ENCODE measurements around the gene PAX3. TPM values are rescaled to one million over a fixed set of nuclear protein-coding genes. Genes with fewer than 3 reads are reported as not detected.

Gene PAX3
- total and polyA plus RNA-seq, 2 experiments from 2014 or later, result 8.0 to 19.3 TPM

GRCh38 chr2:222193328-222193983 is 105.3 kb downstream of the PAX3 start:
- no peak for TF ChIP-seq CTCF (IDR thresholded peaks at IDR 0.05; ENCODE audit: low read depth, low read length)
- Histone ChIP-seq H3K9me3 (ENCODE audit: low read depth) (no peaks in the 10 kb centered on the region), H3K27me3 (no peaks in the 10 kb centered on the region), H3K4me3 (no peak overlapping the region), H3K27ac (peak overlapping the region; percentile 45), H3K4me1 (ENCODE audit: low read depth) (peaks cover 34% of the 10 kb centered on the region), H3K36me3 (no peaks in the 10 kb centered on the region)
- DNase-seq (ENCODE audit: low read depth in 1 of 2, low spot score in 1 of 2), result peak in 1 of 2 donors; percentile 15

DNA sequence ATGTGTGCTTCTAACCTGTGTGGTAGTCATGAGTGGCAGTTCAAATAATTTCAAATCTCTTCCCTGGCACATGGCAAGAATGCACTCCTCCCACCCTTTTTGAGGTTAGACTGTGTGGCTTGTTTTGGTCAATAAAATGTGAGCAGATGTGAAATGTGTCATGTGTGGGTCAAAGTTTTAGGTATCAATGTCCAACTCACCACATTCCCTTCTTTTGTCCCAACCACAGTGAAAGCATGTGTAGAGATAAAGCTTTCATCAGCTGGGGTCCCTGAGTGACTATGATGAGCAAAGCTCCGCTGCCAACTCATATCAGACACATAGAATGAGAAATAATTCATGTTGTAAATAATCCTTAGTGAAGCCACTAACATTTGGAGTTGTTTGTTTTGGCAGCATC is 118.2 kb downstream of the PAX3 start:
- H3K36me3 ChIP-seq, result no peaks in the 10 kb centered on the region
- no peak overlapping the region for H3K27ac ChIP-seq
- DNase-seq (ENCODE audit: low read depth in 1 of 2, low spot score in 1 of 2), result no peak
- no peak overlapping the region for H3K4me3 ChIP-seq
- no peaks in the 10 kb centered on the region for H3K9me3 ChIP-seq (ENCODE audit: low read depth)
- H3K4me1 ChIP-seq (ENCODE audit: low read depth), result peaks cover 8% of the 10 kb centered on the region
- no peak for TF ChIP-seq CTCF (IDR thresholded peaks at IDR 0.05; ENCODE audit: low read depth, low read length)
- H3K27me3 ChIP-seq, result no peaks in the 10 kb centered on the region

GRCh38 chr2:222179592-222179991 is 119.2 kb downstream of the PAX3 start:
- Histone ChIP-seq H3K36me3 (no peaks in the 10 kb centered on the region), H3K27me3 (no peaks in the 10 kb centered on the region), H3K27ac (no peak overlapping the region), H3K4me1 (ENCODE audit: low read depth) (peaks cover 10% of the 10 kb centered on the region), H3K9me3 (ENCODE audit: low read depth) (no peaks in the 10 kb centered on the region), H3K4me3 (no peak overlapping the region)
- DNase-seq (ENCODE audit: low read depth in 1 of 2, low spot score in 1 of 2), result peak in 1 of 2 donors; percentile 54
- no peak for TF ChIP-seq CTCF (IDR thresholded peaks at IDR 0.05; ENCODE audit: low read depth, low read length)

DNA sequence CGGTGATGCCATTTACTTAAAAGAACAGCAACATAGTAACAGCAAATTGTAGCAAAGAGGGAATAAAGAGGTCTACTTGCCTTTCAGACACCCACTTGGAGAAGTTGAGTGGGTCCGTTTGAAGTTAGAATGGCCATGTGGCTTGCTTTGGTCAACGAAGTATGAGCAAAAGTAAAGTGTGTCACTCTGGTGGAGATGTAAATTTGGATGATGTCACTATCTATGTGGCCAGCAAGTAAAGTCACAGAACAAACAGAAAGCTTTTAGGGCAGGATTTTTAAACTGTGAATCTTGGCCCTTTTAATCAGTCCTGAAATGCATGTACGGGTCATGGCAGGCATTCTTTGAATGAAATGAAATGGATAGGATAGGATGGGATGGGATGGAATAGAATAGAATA is 120.3 kb downstream of the PAX3 start:
- no peak for DNase-seq (ENCODE audit: low read depth in 1 of 2, low spot score in 1 of 2)
- H3K9me3 ChIP-seq (ENCODE audit: low read depth), result no peaks in the 10 kb centered on the region
- no peak overlapping the region for H3K4me3 ChIP-seq
- H3K36me3 ChIP-seq, result no peaks in the 10 kb centered on the region
- no peak overlapping the region for H3K27ac ChIP-seq
- no peaks in the 10 kb centered on the region for H3K27me3 ChIP-seq
- H3K4me1 ChIP-seq (ENCODE audit: low read depth), result peaks cover 22% of the 10 kb centered on the region
- TF ChIP-seq CTCF (IDR thresholded peaks at IDR 0.05; ENCODE audit: low read depth, low read length), result no peak

- no peak for TF ChIP-seq CTCF (IDR thresholded peaks at IDR 0.05; ENCODE audit: low read depth, low read length)
- peaks cover 24% of the 10 kb centered on the region for H3K4me1 ChIP-seq (ENCODE audit: low read depth)
- H3K27ac ChIP-seq, result no peak overlapping the region
- no peaks in the 10 kb centered on the region for H3K9me3 ChIP-seq (ENCODE audit: low read depth)
- no peaks in the 10 kb centered on the region for H3K27me3 ChIP-seq
- H3K36me3 ChIP-seq, result no peaks in the 10 kb centered on the region
- DNase-seq (ENCODE audit: low read depth in 1 of 2, low spot score in 1 of 2), result no peak
- no peak overlapping the region for H3K4me3 ChIP-seq
Observed at GRCh38 chr2:222176890-222177289, 121.9 kb downstream of the PAX3 start.

Data from cardiac muscle cell (in vitro differentiated cells and primary cell).